GM21423 (cell line): Measurements from ENCODE around the gene TNRC18.
"Not testable (repeated sequence)": the region's sequence is repeated elsewhere in the genome, so short reads cannot be mapped to it uniquely, and the experiment has no call there.

ENCODE experiments used
- ATAC-seq: cut with Tn5 transposase; IDR thresholded peaks from one replicate; pipeline ENCODE4 v1.9.1; 2021; ENCODE audit warnings: mild to moderate bottlenecking, moderate library complexity; ENCODE audit not compliant: unreplicated experiment

Gene TNRC18

GRCh38 chr7:5380350-5381070 is 43.1 kb downstream of the TNRC18 start:
- no peak for ATAC-seq

GRCh38 chr7:5379546-5379945 is 44.1 kb downstream of the TNRC18 start:
- no peak for ATAC-seq

- no peak for ATAC-seq
Measured at GRCh38 chr7:5377816-5378215, 45.8 kb downstream of the TNRC18 start.

GRCh38 chr7:5377279-5377678 is 46.4 kb downstream of the TNRC18 start:
- ATAC-seq, result no peak

GRCh38 chr7:5375925-5376324 is 47.7 kb downstream of the TNRC18 start:
- ATAC-seq, result no peak

GRCh38 chr7:5374464-5374863 is 49.2 kb downstream of the TNRC18 start:
- no peak for ATAC-seq

GRCh38 chr7:5373300-5373699 is 50.3 kb downstream of the TNRC18 start:
- no peak for ATAC-seq

- no peak for ATAC-seq
Measured at GRCh38 chr7:5370454-5371353, 52.9 kb downstream of the TNRC18 start.

- no peak for ATAC-seq
Measured at GRCh38 chr7:5367661-5368060, 56.0 kb downstream of the TNRC18 start.

- peak; percentile 69 for ATAC-seq
Measured at GRCh38 chr7:5365976-5366625, 57.5 kb downstream of the TNRC18 start.

- peak; percentile 46 for ATAC-seq
Measured at GRCh38 chr7:5363729-5364128, 59.9 kb downstream of the TNRC18 start.

GRCh38 chr7:5362466-5362865 is 61.2 kb downstream of the TNRC18 start:
- ATAC-seq, result no peak

GRCh38 chr7:5361446-5362127 is 62.0 kb downstream of the TNRC18 start:
- no peak for ATAC-seq

GRCh38 chr7:5360971-5361370 is 62.7 kb downstream of the TNRC18 start:
- ATAC-seq, result no peak

GRCh38 chr7:5360451-5360850 is 63.2 kb downstream of the TNRC18 start:
- ATAC-seq, result no peak

GRCh38 chr7:5360021-5360420 is 63.6 kb downstream of the TNRC18 start:
- ATAC-seq, result not testable (repeated sequence)

GRCh38 chr7:5359344-5359743 is 64.3 kb downstream of the TNRC18 start:
- ATAC-seq, result no peak

- ATAC-seq, result no peak
Measured at GRCh38 chr7:5357951-5358350, 65.7 kb downstream of the TNRC18 start.

- ATAC-seq, result no peak
Measured at GRCh38 chr7:5356751-5357119, 66.9 kb downstream of the TNRC18 start.

- no peak for ATAC-seq
Measured at GRCh38 chr7:5354460-5355232, 69.0 kb downstream of the TNRC18 start.
